Loucy (cell line): ENCODE results near the gene ZSCAN4.

Experiments
- CTCF ChIP-seq: fragments of 200-600 bp; sonication (generic); conservative IDR thresholded peaks from 2 replicates; pipeline ENCODE4 v1.5.1; 2014; ENCODE audit warnings: mild to moderate bottlenecking, antibody characterized with exemption, low read length
- EZH2phosphoT487 ChIP-seq: fragments of 200-600 bp; IDR thresholded peaks from 2 replicates; pipeline ENCODE4 v1.6.1; 2018; ENCODE audit warnings: antibody characterized with exemption, mild to moderate bottlenecking, moderate library complexity, borderline replicate concordance

GRCh38 chr19:57688011-57688763 lies 19.5 kb downstream of the ZSCAN4 start:
- TF ChIP-seq CTCF = no peak
- TF ChIP-seq EZH2phosphoT487 = no peak
